IPS-20b (cell line): Measurements from ENCODE around the gene SNX27.

Source experiments
- H3K27ac ChIP-seq: one replicate; pipeline ENCODE4 v1.5.1; 2013; ENCODE audit warnings: low read length
- H3K27me3 ChIP-seq: 2 replicates; pipeline ENCODE4 v1.6.1; 2013; ENCODE audit warnings: mild to moderate bottlenecking, low read length, inconsistent platforms; ENCODE audit not compliant: insufficient read depth
- H3K36me3 ChIP-seq: 2 replicates; pipeline ENCODE4 v1.6.1; 2013; ENCODE audit warnings: low read depth, mild to moderate bottlenecking, inconsistent platforms, low read length, moderate library complexity; ENCODE audit not compliant: insufficient read depth
- H3K4me1 ChIP-seq: 2 replicates; pipeline ENCODE4 v1.6.1; 2013; ENCODE audit warnings: mild to moderate bottlenecking, control low read depth, inconsistent platforms, low read length, moderate library complexity; ENCODE audit not compliant: insufficient read depth
- H3K4me3 ChIP-seq: 2 replicates; pipeline ENCODE4 v1.5.1; 2013; ENCODE audit warnings: mild to moderate bottlenecking, low read length, inconsistent platforms
- H3K9ac ChIP-seq: 2 replicates; pipeline ENCODE4 v1.6.1; 2013; ENCODE audit warnings: low read depth, mild to moderate bottlenecking, inconsistent platforms, low read length, moderate library complexity
- H3K9me3 ChIP-seq: 2 replicates; pipeline ENCODE4 v1.6.1; 2013; ENCODE audit warnings: mild to moderate bottlenecking, low read depth, low read length, inconsistent platforms; ENCODE audit not compliant: insufficient read depth

The SNX27 gene

GRCh38 chr1:151619489-151620093 lies 7.7 kb downstream of the SNX27 start:
- Histone ChIP-seq H3K9ac (0 out of 2 replicates have a peak overlapping the region, but pooled peaks have one; percentile 0), H3K27ac (no peak overlapping the region), H3K4me3 (no peak overlapping the region), H3K36me3 (0 out of 2 replicates have a peak, but pooled peaks cover 7% of the 10 kb centered on the region), H3K27me3 (no peaks in the 10 kb centered on the region), H3K9me3 (no peaks in the 10 kb centered on the region), H3K4me1 (no peaks in the 10 kb centered on the region)

GRCh38 chr1:151620286-151620685 lies 8.4 kb downstream of the SNX27 start:
- Histone ChIP-seq H3K27me3 (no peaks in the 10 kb centered on the region), H3K4me3 (no peak overlapping the region), H3K36me3 (0 out of 2 replicates have a peak, but pooled peaks cover under 1% of the 10 kb centered on the region), H3K4me1 (no peaks in the 10 kb centered on the region), H3K9me3 (no peaks in the 10 kb centered on the region), H3K9ac (no peak overlapping the region), H3K27ac (no peak overlapping the region)

- H3K36me3 ChIP-seq, result no peaks in the 10 kb centered on the region
- no peak overlapping the region for H3K27ac ChIP-seq
- H3K4me1 ChIP-seq, result no peaks in the 10 kb centered on the region
- no peak overlapping the region for H3K4me3 ChIP-seq
- H3K9me3 ChIP-seq, result no peaks in the 10 kb centered on the region
- no peak overlapping the region for H3K9ac ChIP-seq
- H3K27me3 ChIP-seq, result no peaks in the 10 kb centered on the region
Measured at GRCh38 chr1:151621351-151621750, 9.5 kb downstream of the SNX27 start.

GRCh38 chr1:151624783-151625182 lies 12.9 kb downstream of the SNX27 start:
- no peak overlapping the region for H3K27ac ChIP-seq
- H3K36me3 ChIP-seq, result no peaks in the 10 kb centered on the region
- no peak overlapping the region for H3K4me3 ChIP-seq
- no peaks in the 10 kb centered on the region for H3K4me1 ChIP-seq
- H3K9ac ChIP-seq, result no peak overlapping the region
- H3K9me3 ChIP-seq, result no peaks in the 10 kb centered on the region
- no peaks in the 10 kb centered on the region for H3K27me3 ChIP-seq

- Histone ChIP-seq H3K4me3 (no peak overlapping the region), H3K27ac (no peak overlapping the region), H3K4me1 (no peaks in the 10 kb centered on the region), H3K9ac (no peak overlapping the region), H3K9me3 (no peaks in the 10 kb centered on the region), H3K27me3 (no peaks in the 10 kb centered on the region), H3K36me3 (no peaks in the 10 kb centered on the region)
Measured at GRCh38 chr1:151626740-151627334, 15.0 kb downstream of the SNX27 start.

GRCh38 chr1:151629278-151629677 lies 17.4 kb downstream of the SNX27 start:
- H3K36me3 ChIP-seq, result no peaks in the 10 kb centered on the region
- no peak overlapping the region for H3K9ac ChIP-seq
- no peak overlapping the region for H3K4me3 ChIP-seq
- no peaks in the 10 kb centered on the region for H3K4me1 ChIP-seq
- H3K9me3 ChIP-seq, result no peaks in the 10 kb centered on the region
- no peak overlapping the region for H3K27ac ChIP-seq
- no peaks in the 10 kb centered on the region for H3K27me3 ChIP-seq

GRCh38 chr1:151635479-151636072 lies 23.7 kb downstream of the SNX27 start:
- H3K9me3 ChIP-seq, result no peaks in the 10 kb centered on the region
- peaks cover 10% of the 10 kb centered on the region; the same call in 1 of the 2 replicates for H3K36me3 ChIP-seq
- H3K4me3 ChIP-seq, result no peak overlapping the region
- H3K4me1 ChIP-seq, result peaks cover 15% of the 10 kb centered on the region; the same call in 1 of the 2 replicates
- no peak overlapping the region for H3K27ac ChIP-seq
- no peaks in the 10 kb centered on the region for H3K27me3 ChIP-seq
- H3K9ac ChIP-seq, result no peak overlapping the region; the same call in 1 of the 2 replicates

GRCh38 chr1:151638074-151638775 lies 26.4 kb downstream of the SNX27 start:
- Histone ChIP-seq H3K27me3 (no peaks in the 10 kb centered on the region), H3K4me1 (peaks cover 15% of the 10 kb centered on the region; the same call in 1 of the 2 replicates), H3K9me3 (no peaks in the 10 kb centered on the region), H3K27ac (no peak overlapping the region), H3K9ac (no peak overlapping the region), H3K36me3 (peaks cover 16% of the 10 kb centered on the region), H3K4me3 (no peak overlapping the region)

GRCh38 chr1:151638812-151639211 lies 27.0 kb downstream of the SNX27 start:
- Histone ChIP-seq H3K9me3 (no peaks in the 10 kb centered on the region), H3K27me3 (no peaks in the 10 kb centered on the region), H3K36me3 (peaks cover 16% of the 10 kb centered on the region), H3K27ac (no peak overlapping the region), H3K4me1 (peaks cover 15% of the 10 kb centered on the region; the same call in 1 of the 2 replicates), H3K4me3 (no peak overlapping the region), H3K9ac (no peak overlapping the region)

GRCh38 chr1:151639466-151639865 lies 27.6 kb downstream of the SNX27 start:
- H3K9me3 ChIP-seq, result no peaks in the 10 kb centered on the region
- no peaks in the 10 kb centered on the region for H3K27me3 ChIP-seq
- H3K4me3 ChIP-seq, result no peak overlapping the region
- H3K36me3 ChIP-seq, result peaks cover 16% of the 10 kb centered on the region
- H3K9ac ChIP-seq, result no peak overlapping the region
- H3K4me1 ChIP-seq, result peaks cover 15% of the 10 kb centered on the region; the same call in 1 of the 2 replicates
- no peak overlapping the region for H3K27ac ChIP-seq

GRCh38 chr1:151641229-151641628 lies 29.4 kb downstream of the SNX27 start:
- Histone ChIP-seq H3K9ac (no peak overlapping the region), H3K4me3 (no peak overlapping the region), H3K27ac (no peak overlapping the region), H3K36me3 (peaks cover 16% of the 10 kb centered on the region), H3K4me1 (peaks cover 3% of the 10 kb centered on the region; the same call in 1 of the 2 replicates), H3K9me3 (no peaks in the 10 kb centered on the region), H3K27me3 (no peaks in the 10 kb centered on the region)
